Mesenteric fat pad (tissue), 1 donor: ENCODE data around the gene DPH2. TPM values are rescaled to one million over a fixed set of nuclear protein-coding genes. Genes with fewer than 3 reads are reported as not detected.

Experiments used
- DNase-seq: peaks from one replicate; pipeline ENCODE4 v3.0.0-alpha.2; 2020; ENCODE audit warnings: low spot score
- total RNA-seq: library from RNA; stranded (reverse); fragmentation: NEBNext Ultra II Directional; extraction: Animal tissue kit (Norgen Biotek cat#: 25700); gene quantifications from one replicate; pipeline ENCODE4 v1.2.1, GENCODE V29; 2021
- donor health status: DM: yes; HTN: yes; CAD: no.

Gene DPH2
- total RNA-seq, 1 donor from 2014 or later, result 23.2 TPM

- DNase-seq, result no peak
Measured at GRCh38 chr1:43944860-43945259, 24.9 kb upstream of the DPH2 start.

GRCh38 chr1:43945674-43946235 is 24.1 kb upstream of the DPH2 start:
- no peak for DNase-seq

GRCh38 chr1:43946236-43947060 is 23.4 kb upstream of the DPH2 start, which contains the start of gene IPO13:
Gene IPO13, plus strand, starts transcription at chr1:43946950. Its CDS starts 651 bp downstream, at chr1:43947601.
- DNase-seq, result peak; percentile 98

- no peak for DNase-seq
Measured at GRCh38 chr1:43947061-43947873, 22.5 kb upstream of the DPH2 start.

GRCh38 chr1:43947874-43948437 is 21.9 kb upstream of the DPH2 start:
- DNase-seq, result no peak

GRCh38 chr1:43949678-43950077 is 20.1 kb upstream of the DPH2 start:
- DNase-seq, result no peak

- DNase-seq, result no peak
Measured at GRCh38 chr1:43951021-43951985, 18.5 kb upstream of the DPH2 start.

- no peak for DNase-seq
Measured at GRCh38 chr1:43952731-43953346, 17.0 kb upstream of the DPH2 start.

GRCh38 chr1:43953361-43953760 is 16.4 kb upstream of the DPH2 start:
- DNase-seq, result no peak

- no peak for DNase-seq
Measured at GRCh38 chr1:43954036-43954435, 15.8 kb upstream of the DPH2 start.

GRCh38 chr1:43956234-43956633 is 13.6 kb upstream of the DPH2 start:
- no peak for DNase-seq

- DNase-seq, result no peak
Measured at GRCh38 chr1:43957407-43958040, 12.3 kb upstream of the DPH2 start.

GRCh38 chr1:43958351-43959255 is 11.2 kb upstream of the DPH2 start:
- no peak for DNase-seq

GRCh38 chr1:43960798-43961197 is 9.0 kb upstream of the DPH2 start:
- no peak for DNase-seq

- no peak for DNase-seq
Measured at GRCh38 chr1:43961692-43962091, 8.1 kb upstream of the DPH2 start.

GRCh38 chr1:43962324-43962723 is 7.5 kb upstream of the DPH2 start:
- DNase-seq, result no peak

- no peak for DNase-seq
Measured at GRCh38 chr1:43963006-43963405, 6.8 kb upstream of the DPH2 start.

GRCh38 chr1:43963890-43964289 is 5.9 kb upstream of the DPH2 start:
- DNase-seq, result no peak
